ENCODE data around the gene DYNLT1. TPM values are rescaled to one million over a fixed set of nuclear protein-coding genes. Genes with fewer than 3 reads are reported as not detected.
"Not testable (repeated sequence)": the region's sequence is repeated elsewhere in the genome, so short reads cannot be mapped to it uniquely, and the experiment has no call there.

The DYNLT1 gene
- total RNA-seq, 2 donors from 2014 or later = 111 to 127 TPM

DNA sequence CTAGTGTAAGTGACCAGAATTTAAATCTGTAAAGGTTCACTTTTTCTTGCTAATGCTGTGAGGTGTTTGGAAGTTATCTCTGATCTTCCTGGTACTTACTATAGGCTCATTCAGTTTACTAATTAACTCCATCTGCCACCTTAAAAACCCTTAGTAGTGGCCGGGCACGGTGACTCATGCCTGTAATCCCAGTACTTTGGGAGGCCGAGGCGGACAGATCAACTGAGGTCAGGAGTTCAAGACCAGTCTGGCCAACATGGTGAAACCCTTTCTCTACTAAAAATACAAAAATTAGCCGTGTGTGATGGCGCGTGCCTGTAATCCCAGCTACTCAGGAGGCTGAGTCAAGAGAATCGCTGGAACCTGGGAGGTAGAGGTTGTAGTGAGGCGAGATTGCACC is 12.4 kb upstream of the DYNLT1 start:
- not testable (repeated sequence) for ATAC-seq (replicated peaks in 1 of 2); H3K9me3 Mint-ChIP-seq; DNase-seq; H3K27me3 Mint-ChIP-seq (ENCODE audit: low read depth)
- Mint-ChIP-seq H3K27ac (peak overlapping the region; percentile 99), H3K4me1 (ENCODE audit: low read depth) (peaks cover 87% of the 10 kb centered on the region), H3K4me3 (peak overlapping the region; percentile 82 to 86), H3K36me3 (ENCODE audit: insufficient read depth in 2 of 2) (peaks cover 42 to 59% of the 10 kb centered on the region in 2 donors)

DNA sequence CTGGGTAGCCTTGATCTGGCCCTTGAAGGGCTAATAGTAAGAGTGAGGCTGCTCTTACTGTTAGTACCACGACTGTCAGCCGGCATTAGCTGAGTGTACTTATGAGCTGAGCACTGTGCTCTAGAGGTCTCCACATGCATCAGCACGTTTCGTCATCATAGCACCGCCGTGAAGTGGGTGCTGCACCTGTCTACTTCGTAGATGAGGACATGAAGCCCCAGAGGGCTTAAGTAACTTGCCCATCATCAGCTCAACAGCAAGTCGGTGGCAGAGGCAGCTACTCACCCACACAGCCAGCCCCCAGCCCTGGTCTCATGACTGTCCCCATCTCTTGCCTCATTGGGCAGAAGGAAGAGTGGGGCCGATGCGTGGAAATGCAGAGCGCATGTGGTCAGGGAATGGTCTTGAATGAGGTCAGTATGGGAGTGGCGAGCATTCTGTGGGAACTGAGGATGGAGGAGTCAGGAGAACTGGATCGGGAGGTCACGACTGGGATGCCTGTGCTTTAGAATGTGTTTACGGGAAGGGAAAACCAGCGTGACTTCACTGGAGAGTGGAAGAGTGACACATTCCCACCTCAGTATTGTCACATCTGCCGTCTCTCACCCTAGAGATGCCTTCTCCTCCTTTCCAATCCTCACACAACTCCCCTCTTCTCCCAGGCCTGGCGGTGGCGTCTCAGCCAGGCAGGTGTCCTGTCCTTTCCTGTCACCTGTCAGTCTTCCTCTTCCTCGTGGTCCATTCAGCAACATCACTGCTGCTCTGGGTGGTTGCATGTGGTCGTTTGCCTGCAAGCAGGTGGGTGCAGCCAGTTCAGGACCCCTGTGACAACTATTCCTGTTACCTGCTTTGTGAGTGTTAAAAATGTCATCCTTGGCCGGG is 11.3 kb upstream of the DYNLT1 start:
- no peak for DNase-seq
- Mint-ChIP-seq H3K4me3 (peak overlapping the region; percentile 82 to 86), H3K36me3 (ENCODE audit: insufficient read depth in 2 of 2) (peaks cover 42 to 62% of the 10 kb centered on the region in 2 donors), H3K27ac (peak overlapping the region; percentile 99), H3K9me3 (no peaks in the 10 kb centered on the region), H3K27me3 (ENCODE audit: low read depth) (no peaks in the 10 kb centered on the region), H3K4me1 (ENCODE audit: low read depth) (peaks cover 83% of the 10 kb centered on the region)
- no peak for ATAC-seq (replicated peaks in 1 of 2)

DNA sequence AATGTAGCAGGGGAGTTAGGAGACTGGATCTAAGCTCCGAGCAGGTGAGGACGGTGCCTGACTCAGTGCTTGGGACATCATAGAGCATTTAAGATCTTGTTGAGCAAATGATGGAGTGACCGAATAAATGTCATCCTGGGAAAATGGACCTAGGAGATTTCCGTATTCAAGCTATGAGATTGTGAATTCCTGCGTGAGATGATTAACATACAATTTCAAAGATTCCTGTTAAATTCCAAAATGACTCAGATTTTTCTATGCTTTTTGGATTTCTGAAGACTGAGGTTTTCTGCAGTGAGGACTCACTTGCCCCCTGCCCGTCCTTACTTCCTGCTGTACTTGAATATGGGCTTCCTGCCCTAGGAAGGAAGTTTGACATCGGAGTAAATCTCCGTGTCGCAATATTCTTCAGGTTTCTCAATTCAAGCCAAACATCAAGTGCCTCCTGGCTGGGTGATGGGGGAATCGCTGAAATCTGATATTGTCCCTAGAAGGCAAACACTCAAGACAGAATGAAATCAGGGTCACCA is 10.5 kb upstream of the DYNLT1 start:
- H3K4me1 Mint-ChIP-seq (ENCODE audit: low read depth) = peaks cover 75% of the 10 kb centered on the region
- no peaks in the 10 kb centered on the region for H3K27me3 Mint-ChIP-seq (ENCODE audit: low read depth)
- H3K27ac Mint-ChIP-seq = peak overlapping the region; percentile 99
- peaks cover 44 to 59% of the 10 kb centered on the region in 2 donors for H3K36me3 Mint-ChIP-seq (ENCODE audit: insufficient read depth in 2 of 2)
- ATAC-seq (replicated peaks in 1 of 2) (no peak), DNase-seq (no peak)
- H3K4me3 Mint-ChIP-seq = peak overlapping the region; percentile 82 to 86
- no peaks in the 10 kb centered on the region for H3K9me3 Mint-ChIP-seq

DNA sequence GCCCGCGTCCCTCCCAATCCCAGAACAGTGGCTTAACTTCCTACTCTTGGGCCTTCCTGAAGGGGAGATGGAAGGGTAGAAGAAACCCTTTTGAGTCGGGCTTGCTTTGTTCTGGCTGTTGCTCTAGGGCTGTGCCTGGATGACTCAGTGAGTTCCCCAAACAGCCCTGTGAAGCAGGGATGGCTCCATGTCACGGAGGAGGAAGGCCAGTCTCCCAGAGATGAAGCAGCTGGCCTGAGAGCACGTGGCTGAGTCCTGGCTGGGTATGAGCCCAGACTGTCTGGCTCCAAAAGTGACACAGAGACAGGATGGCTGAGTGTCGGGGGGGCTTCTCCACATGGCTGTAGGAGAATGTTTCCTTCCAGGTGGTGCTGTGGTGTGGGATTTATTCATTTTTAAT is 10.0 kb upstream of the DYNLT1 start:
- DNase-seq = no peak
- Mint-ChIP-seq H3K27me3 (ENCODE audit: low read depth) (no peaks in the 10 kb centered on the region), H3K4me3 (peak overlapping the region; percentile 82 to 86), H3K9me3 (no peaks in the 10 kb centered on the region), H3K27ac (peak overlapping the region; percentile 99), H3K36me3 (ENCODE audit: insufficient read depth in 2 of 2) (peaks cover 45 to 60% of the 10 kb centered on the region in 2 donors), H3K4me1 (ENCODE audit: low read depth) (peaks cover 74% of the 10 kb centered on the region)
- no peak for ATAC-seq (replicated peaks in 1 of 2)

DNA sequence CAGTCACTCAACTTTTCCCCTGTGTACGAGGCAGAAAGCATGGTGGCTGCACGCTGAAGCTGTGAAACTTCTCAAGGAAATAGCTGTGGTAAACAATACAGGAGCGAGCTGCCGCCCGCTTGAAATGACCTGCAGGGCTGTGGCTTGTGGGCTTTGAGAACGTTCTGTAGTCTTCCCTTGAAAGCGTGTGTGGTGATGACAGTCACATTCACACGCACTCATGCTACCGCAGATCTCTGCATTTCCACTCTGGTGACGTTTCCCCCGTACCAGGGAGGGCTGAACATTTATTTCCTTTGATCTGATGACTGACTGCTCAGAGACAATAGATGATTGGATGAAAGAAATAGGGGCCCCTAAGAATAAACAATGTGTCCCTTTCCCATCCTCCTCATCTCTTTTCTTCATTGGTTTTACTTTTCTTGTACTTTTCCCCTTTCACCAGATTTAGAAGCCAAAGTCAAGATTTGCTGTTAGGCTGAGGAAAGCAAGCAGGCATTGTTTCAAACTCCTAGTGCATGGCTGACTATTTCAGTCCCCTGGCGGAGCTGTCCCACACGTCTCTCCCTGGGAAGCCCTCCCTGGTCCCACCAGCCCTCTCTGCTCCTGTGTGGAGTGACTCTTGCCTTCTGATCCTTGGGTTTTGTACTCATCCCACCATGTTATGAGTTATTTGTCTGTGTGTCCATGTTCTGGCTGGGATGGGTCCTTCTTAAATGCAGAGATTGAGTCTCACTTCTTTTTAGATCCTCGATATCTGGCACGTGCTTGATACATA is 9.2 kb upstream of the DYNLT1 start:
- peak; percentile 89 to 94 for DNase-seq
- ATAC-seq (replicated peaks in 1 of 2) = peak; percentile 62 to 64
- Mint-ChIP-seq H3K36me3 (ENCODE audit: insufficient read depth in 2 of 2) (peaks cover 41 to 57% of the 10 kb centered on the region in 2 donors), H3K9me3 (no peaks in the 10 kb centered on the region), H3K4me1 (ENCODE audit: low read depth) (peaks cover 74% of the 10 kb centered on the region), H3K27ac (peak overlapping the region; percentile 99), H3K4me3 (peak overlapping the region; percentile 82 to 86), H3K27me3 (ENCODE audit: low read depth) (no peaks in the 10 kb centered on the region)

DNA sequence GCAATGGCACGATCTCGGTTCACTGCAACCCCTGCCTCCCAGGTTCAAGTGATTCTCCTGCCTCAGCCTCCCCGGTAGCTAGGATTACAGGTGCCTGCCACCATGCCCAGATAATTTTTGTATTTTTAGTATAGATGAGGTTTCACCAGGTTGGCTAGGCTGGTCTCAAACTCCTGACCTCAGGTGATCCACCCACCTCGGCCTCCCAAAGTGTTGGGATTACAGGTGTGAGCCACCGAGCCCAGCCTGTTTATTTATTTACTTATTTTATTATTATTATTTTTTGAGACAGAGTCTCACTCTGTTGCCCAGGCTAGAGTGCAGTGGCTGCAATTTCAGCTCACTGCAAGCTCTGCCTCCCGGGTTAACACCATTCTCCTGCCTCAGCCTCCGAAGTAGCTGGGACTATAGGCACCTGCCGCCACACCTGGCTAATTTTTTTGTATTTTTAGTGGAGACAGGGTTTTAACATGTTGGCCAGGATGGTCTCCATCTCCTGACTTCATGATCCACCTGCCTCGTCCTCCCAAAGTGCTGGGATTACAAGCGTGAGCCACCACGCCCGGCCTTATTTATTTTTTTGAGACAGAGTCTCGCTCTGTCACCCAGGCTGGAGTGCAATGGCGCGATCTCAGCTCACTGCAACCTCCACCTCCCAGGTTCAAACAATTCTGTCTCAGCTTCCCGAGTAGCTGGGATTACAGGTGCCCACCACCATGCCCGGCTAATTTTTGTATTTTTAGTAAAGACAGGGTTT is 7.6 kb upstream of the DYNLT1 start:
- not testable (repeated sequence) for ATAC-seq (replicated peaks in 1 of 2); DNase-seq; H3K9me3 Mint-ChIP-seq; H3K27me3 Mint-ChIP-seq (ENCODE audit: low read depth)
- Mint-ChIP-seq H3K36me3 (ENCODE audit: insufficient read depth in 2 of 2) (peaks cover 40 to 53% of the 10 kb centered on the region in 2 donors), H3K27ac (peak overlapping the region; percentile 99), H3K4me3 (peak overlapping the region; percentile 82 to 95), H3K4me1 (ENCODE audit: low read depth) (peaks cover 77% of the 10 kb centered on the region)

DNA sequence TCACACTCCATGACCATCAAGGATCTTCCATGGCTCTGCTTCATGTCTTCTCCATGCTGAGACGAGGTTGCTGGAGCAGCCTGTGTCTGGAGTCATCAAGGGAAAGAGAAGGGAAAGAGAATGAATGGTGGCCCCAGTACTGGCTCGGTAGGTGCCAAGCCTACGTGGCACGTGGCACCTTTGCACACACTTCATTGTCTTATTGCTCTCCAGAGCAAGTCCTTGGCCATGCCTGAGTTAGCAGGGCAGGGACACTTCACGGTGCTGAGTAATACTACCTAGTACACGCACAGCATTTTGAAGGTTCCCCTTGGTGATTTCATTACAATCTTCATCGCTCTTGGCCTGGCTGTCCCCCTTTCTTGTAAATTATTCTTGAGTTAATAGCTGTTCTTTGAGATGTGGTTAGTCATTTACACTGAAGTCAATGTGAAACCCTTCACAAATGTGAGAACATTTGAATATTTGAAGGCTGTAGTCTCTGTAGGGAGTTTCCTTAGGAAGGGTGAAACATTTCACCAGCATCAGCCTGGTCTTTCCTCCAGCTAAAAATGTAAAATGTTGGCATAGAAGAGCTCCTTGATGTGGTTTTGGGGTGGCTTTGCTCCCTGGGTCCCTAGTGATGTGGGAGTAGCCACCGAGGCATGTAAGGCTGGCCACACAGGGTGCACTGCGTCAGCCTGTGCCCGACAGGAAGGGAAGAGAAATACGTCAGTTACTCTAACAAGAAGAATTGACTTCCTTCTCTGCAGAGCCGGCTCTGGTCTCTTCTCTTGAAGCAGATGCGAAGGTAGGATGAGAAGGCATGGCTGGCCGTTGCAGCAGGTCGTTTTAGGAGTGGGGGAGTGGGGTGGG is 5.0 kb upstream of the DYNLT1 start, which contains the start of gene SYTL3:
Gene SYTL3, plus strand, starts transcription at position 766 of the 855 bp plus-strand sequence. CDS start 13,215 bp downstream, outside the sequence.
- peak; percentile 56 to 65 for ATAC-seq (replicated peaks in 1 of 2)
- H3K9me3 Mint-ChIP-seq = no peaks in the 10 kb centered on the region
- H3K4me1 Mint-ChIP-seq (ENCODE audit: low read depth) = peaks cover 75% of the 10 kb centered on the region
- H3K36me3 Mint-ChIP-seq (ENCODE audit: insufficient read depth in 2 of 2) = peaks cover 25 to 32% of the 10 kb centered on the region in 2 donors
- H3K4me3 Mint-ChIP-seq = peak within 1 kb of the TSS; percentile 82 to 95
- peak within 1 kb of the TSS; percentile 94 for H3K27ac Mint-ChIP-seq
- peak; percentile 89 to 93 for DNase-seq
- H3K27me3 Mint-ChIP-seq (ENCODE audit: low read depth) = no peaks in the 10 kb centered on the region

DNA sequence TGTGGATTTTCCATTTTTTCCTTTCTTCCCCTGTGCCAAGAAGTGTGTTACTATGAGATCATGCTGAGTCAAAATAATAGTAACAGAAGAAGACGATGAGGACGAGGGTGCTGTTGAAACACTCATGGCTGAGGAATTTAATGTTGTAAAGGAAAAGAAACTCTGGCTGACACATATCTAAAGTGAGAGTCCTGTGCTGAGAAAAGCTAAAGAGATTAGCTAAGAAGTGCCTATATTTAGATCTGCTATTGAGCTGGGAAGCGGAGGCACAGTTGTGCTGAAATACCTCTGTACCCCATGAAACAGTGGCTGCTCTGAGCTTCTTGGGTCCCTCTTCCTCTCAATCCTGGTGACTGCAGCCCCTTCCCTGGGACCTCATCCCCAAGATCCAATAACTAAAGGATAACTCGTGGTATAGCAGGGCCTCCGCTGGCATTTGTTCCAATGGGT is 4.2 kb upstream of the DYNLT1 start:
- Mint-ChIP-seq H3K4me1 (ENCODE audit: low read depth) (peaks cover 66% of the 10 kb centered on the region), H3K36me3 (ENCODE audit: insufficient read depth in 2 of 2) (peaks cover 20 to 28% of the 10 kb centered on the region in 2 donors), H3K4me3 (peak overlapping the region; percentile 81 to 82), H3K27me3 (ENCODE audit: low read depth) (no peaks in the 10 kb centered on the region), H3K27ac (peak overlapping the region; percentile 94), H3K9me3 (no peaks in the 10 kb centered on the region)
- ATAC-seq (replicated peaks in 1 of 2) (peak; percentile 39 to 41), DNase-seq (peak; percentile 44 to 56)

DNA sequence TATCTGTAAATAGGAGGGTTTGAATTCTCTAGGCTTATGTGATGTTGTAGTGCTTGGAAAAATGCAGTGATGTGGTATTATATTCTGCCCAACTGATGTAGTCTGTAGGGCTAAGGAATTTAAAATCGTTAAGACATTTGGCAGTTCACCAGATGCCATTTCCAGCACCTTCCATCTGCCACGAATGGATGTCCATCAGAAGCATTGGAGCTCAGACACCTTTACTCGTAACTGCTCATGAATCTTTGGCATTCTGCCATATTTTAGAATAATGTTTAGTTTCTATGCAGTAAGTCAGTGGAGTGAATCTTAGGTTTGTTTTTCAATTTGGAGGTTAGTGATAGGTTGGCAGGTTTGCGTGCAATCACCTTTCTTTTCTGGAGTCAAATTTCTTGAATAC is 3.0 kb upstream of the DYNLT1 start:
- Mint-ChIP-seq H3K27me3 (ENCODE audit: low read depth) (no peaks in the 10 kb centered on the region), H3K27ac (peak overlapping the region; percentile 52), H3K9me3 (no peaks in the 10 kb centered on the region), H3K36me3 (ENCODE audit: insufficient read depth in 2 of 2) (peaks cover 16 to 22% of the 10 kb centered on the region in 2 donors), H3K4me3 (peak overlapping the region; percentile 22 to 93), H3K4me1 (ENCODE audit: low read depth) (peaks cover 61% of the 10 kb centered on the region)
- no peak for DNase-seq
- no peak for ATAC-seq (replicated peaks in 1 of 2)

DNA sequence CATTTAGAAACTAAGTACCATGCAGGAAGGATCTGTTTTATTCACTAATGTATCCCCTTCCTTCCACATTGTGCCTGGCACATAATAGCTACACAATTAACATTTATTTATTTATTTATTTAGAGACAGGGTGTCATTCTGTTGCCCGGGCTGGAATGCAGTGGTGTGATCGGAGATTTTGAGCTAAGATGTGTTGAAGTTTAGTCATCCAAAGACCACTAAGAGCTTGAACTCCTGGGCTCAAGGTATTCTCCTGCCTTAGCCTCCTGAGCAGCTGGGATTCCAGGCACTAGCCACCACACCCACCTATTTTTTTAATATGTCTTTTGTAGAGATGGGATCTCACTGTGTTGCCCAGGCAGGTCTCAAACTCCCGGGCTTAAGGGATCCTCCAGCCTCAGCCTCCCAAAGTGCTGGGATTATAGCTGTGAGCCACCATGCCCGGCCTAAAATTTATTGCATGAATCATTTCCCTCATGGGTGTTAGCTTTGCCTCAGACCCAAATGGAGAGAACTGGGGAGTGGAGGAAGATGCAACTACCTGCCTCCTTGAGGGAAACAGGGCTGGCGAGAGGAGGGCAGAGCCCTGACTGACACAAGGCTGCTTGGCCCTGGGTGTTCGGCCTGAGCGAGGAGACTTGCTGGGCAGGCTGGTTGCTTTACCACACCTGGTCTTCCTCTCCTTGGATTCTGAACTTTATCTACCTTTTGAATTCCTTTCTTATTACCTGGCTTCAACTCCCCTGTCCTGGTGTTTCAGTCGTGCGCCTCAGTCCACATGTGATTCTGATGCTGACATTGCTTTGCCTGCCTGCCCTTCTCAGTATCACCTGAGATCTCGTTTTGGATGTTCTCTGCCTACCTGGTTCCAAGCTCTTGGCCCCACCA is 1.7 kb upstream of the DYNLT1 start:
- Mint-ChIP-seq H3K27me3 (ENCODE audit: low read depth) (no peaks in the 10 kb centered on the region), H3K36me3 (ENCODE audit: insufficient read depth in 2 of 2) (peaks cover 18 to 20% of the 10 kb centered on the region in 2 donors), H3K4me1 (ENCODE audit: low read depth) (peaks cover 70% of the 10 kb centered on the region), H3K4me3 (peak overlapping the region; percentile 93 to 95), H3K27ac (peak overlapping the region; percentile 91), H3K9me3 (no peaks in the 10 kb centered on the region)
- ATAC-seq (replicated peaks in 1 of 2) (no peak), DNase-seq (no peak)
